Keratinocyte (primary cell): ENCODE measurements around the gene MRPL9. TPM values are rescaled to one million over a fixed set of nuclear protein-coding genes. Genes with fewer than 3 reads are reported as not detected.
"Not testable (repeated sequence)": the region's sequence is repeated elsewhere in the genome, so short reads cannot be mapped to it uniquely, and the experiment has no call there.

Experiments used
- DNase-seq: peaks from one replicate; pipeline ENCODE4 v3.0.0-alpha.2; 2011; ENCODE audit warnings: low read depth, missing footprints, low spot score
- FAIRE-seq: peaks from 2 replicates; lab custom pipeline; 2011; peaks lifted over from hg19 to GRCh38; lab: Jason Lieb, UNC
- H2AFZ ChIP-seq: 2 replicates; pipeline ENCODE4 v1.6.0; 2012; ENCODE audit warnings: low read length, control low read depth, inconsistent platforms; ENCODE audit not compliant: control insufficient read depth
- H3K27ac ChIP-seq: 2 replicates; pipeline ENCODE4 v1.5.1; 2011; ENCODE audit warnings: low read length; ENCODE audit not compliant: control insufficient read depth, insufficient read depth
- H3K27me3 ChIP-seq: 3 replicates; pipeline ENCODE4 v1.6.0; 2011; ENCODE audit warnings: low read length; ENCODE audit not compliant: control insufficient read depth, insufficient read depth; ENCODE audit errors: extremely low read depth
- H3K36me3 ChIP-seq, 2 experiments: 2 replicates in 1 of 2; 3 replicates in 1 of 2; pipeline ENCODE4 v1.5.1; 2011; ENCODE audit warnings: low read length in 2 of 2, mild to moderate bottlenecking in 1 of 2; ENCODE audit not compliant: control insufficient read depth in 2 of 2, insufficient read depth in 2 of 2; ENCODE audit errors: extremely low read depth in 1 of 2
- H3K4me1 ChIP-seq: 3 replicates; pipeline ENCODE4 v1.5.1; 2011; ENCODE audit warnings: low read length; ENCODE audit not compliant: control insufficient read depth, insufficient read depth; ENCODE audit errors: extremely low read depth
- H3K4me2 ChIP-seq: 3 replicates; pipeline ENCODE4 v1.6.0; 2011; ENCODE audit warnings: low read depth, low read length; ENCODE audit not compliant: control insufficient read depth, insufficient read depth; ENCODE audit errors: extremely low read depth
- H3K4me3 ChIP-seq, 3 experiments: fragments of 200-600 bp in 1 of 3; sonication (generic) in 1 of 3; 2 replicates in 2 of 3; 3 replicates in 1 of 3; pipeline ENCODE4 v1.5.1; 2011 to 2016; ENCODE audit warnings: low read length in 3 of 3, mild to moderate bottlenecking in 3 of 3, control low read depth in 2 of 3, inconsistent platforms in 1 of 3, low read depth in 1 of 3, mixed read lengths in 1 of 3, mixed run types in 1 of 3, moderate library complexity in 1 of 3; ENCODE audit not compliant: control insufficient read depth in 2 of 3, insufficient read depth in 2 of 3; ENCODE audit errors: extremely low read depth in 1 of 3
- H3K79me2 ChIP-seq: 2 replicates; pipeline ENCODE4 v1.6.0; 2012; ENCODE audit warnings: low read length; ENCODE audit not compliant: control insufficient read depth, insufficient read depth
- H3K9ac ChIP-seq: 3 replicates; pipeline ENCODE4 v1.6.0; 2011; ENCODE audit warnings: low read length; ENCODE audit not compliant: control insufficient read depth, insufficient read depth; ENCODE audit errors: extremely low read depth
- H3K9me1 ChIP-seq: 3 replicates; pipeline ENCODE4 v1.6.0; 2011; ENCODE audit warnings: low read length; ENCODE audit not compliant: control insufficient read depth, insufficient read depth; ENCODE audit errors: extremely low read depth
- H3K9me3 ChIP-seq: 2 replicates; pipeline ENCODE4 v1.5.1; 2012; ENCODE audit warnings: low read depth, low read length; ENCODE audit not compliant: control insufficient read depth
- H4K20me1 ChIP-seq: 3 replicates; pipeline ENCODE4 v1.6.0; 2011; ENCODE audit warnings: low read length; ENCODE audit not compliant: control insufficient read depth, insufficient read depth; ENCODE audit errors: extremely low read depth
- EZH2 ChIP-seq: IDR thresholded peaks from one replicate; pipeline ENCODE4 v1.6.1; 2012; ENCODE audit warnings: inconsistent platforms, mild to moderate bottlenecking, low read length, moderate library complexity
- dilution Hi-C: fragments of 300-500 bp; cut with MboI; formaldehyde crosslinking; loops from one replicate; pipeline ENCODE4 v1.7.0; 2020; ENCODE audit warnings: low sequenced_read_pairs; ENCODE audit not compliant: extremely low pct_ligation_motif_present
- polyA plus RNA-seq, 5 experiments: library from polyadenylated mRNA; depleted of rRNA in 3 of 5; stranded (reverse) in 3 of 5; stranded (forward) in 1 of 5; unstranded in 1 of 5; fragments of >200 nt; gene quantifications; 1 replicate in 1 of 5; 2 replicates in 3 of 5; 3 replicates in 1 of 5; pipeline versions ENCODE4 v1.2.1 to v1.2.3, GENCODE V29; 2011 to 2012; ENCODE audit warnings: missing spikeins in 2 of 5, low read depth in 1 of 5, low replicate concordance in 1 of 5
- TF ChIP-seq, protein P1 (sequence below), 3 experiments: IDR thresholded peaks in 1 of 3; conservative IDR thresholded peaks in 1 of 3; optimal IDR thresholded peaks in 1 of 3; 2 replicates in 2 of 3; 3 replicates in 1 of 3; pipeline versions ENCODE3 to v1.5.1; 2011; ENCODE audit warnings: low read length in 3 of 3, mild to moderate bottlenecking in 3 of 3, moderate library complexity in 2 of 3, control low read depth in 1 of 3, inconsistent platforms in 1 of 3; ENCODE audit not compliant: insufficient read depth in 2 of 3; ENCODE audit errors: extremely low read depth in 1 of 3

Gene MRPL9
- polyA plus RNA-seq, 1 donor (not counting 4 experiments of a cell fraction or from before 2014, with no cell fraction given), result 125 TPM

DNA sequence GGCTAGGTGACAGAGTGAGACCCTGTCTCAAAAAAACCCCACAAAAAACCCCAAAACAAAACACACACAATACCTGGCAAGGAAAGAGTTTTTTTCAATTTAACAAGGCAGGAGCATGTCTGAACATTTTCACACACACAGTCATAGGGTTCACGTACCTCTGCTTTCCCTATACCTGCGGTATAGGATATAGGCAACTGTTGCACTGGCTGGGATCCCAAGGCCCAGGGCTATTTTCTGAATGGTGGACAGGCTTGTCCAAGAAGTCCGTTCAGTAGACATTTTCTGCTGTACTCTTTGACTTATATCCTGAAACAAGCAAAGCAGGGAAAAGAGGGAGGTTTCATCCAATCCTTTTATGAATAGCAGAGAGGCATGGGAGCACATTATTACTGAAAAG lies 19.4 kb upstream of the MRPL9 start:
- H3K4me2 ChIP-seq, result peak overlapping the region; percentile 42
- no peaks in the 10 kb centered on the region for H3K9me1 ChIP-seq
- peak overlapping the region; percentile 42 for H3K27ac ChIP-seq
- H3K9ac ChIP-seq, result peak overlapping the region; percentile 32
- H3K79me2 ChIP-seq, result no peaks in the 10 kb centered on the region
- FAIRE-seq, result peak; percentile 80
- H2AFZ ChIP-seq, result no peak overlapping the region
- H3K36me3 ChIP-seq, result peaks cover 2% of the 10 kb centered on the region in 2 experiments
- dilution Hi-C loops, result no loop called here
- no peak for DNase-seq
- TF ChIP-seq, protein P1, sequence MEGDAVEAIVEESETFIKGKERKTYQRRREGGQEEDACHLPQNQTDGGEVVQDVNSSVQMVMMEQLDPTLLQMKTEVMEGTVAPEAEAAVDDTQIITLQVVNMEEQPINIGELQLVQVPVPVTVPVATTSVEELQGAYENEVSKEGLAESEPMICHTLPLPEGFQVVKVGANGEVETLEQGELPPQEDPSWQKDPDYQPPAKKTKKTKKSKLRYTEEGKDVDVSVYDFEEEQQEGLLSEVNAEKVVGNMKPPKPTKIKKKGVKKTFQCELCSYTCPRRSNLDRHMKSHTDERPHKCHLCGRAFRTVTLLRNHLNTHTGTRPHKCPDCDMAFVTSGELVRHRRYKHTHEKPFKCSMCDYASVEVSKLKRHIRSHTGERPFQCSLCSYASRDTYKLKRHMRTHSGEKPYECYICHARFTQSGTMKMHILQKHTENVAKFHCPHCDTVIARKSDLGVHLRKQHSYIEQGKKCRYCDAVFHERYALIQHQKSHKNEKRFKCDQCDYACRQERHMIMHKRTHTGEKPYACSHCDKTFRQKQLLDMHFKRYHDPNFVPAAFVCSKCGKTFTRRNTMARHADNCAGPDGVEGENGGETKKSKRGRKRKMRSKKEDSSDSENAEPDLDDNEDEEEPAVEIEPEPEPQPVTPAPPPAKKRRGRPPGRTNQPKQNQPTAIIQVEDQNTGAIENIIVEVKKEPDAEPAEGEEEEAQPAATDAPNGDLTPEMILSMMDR (optimal IDR thresholded peaks at IDR 0.05 in 1 of 3, IDR thresholded peaks at IDR 0.05 in 1 of 3, conservative IDR thresholded peaks at IDR 0.05 in 1 of 3; ENCODE audit: extremely low read depth in 1 of 3, insufficient read depth in 2 of 3, low read length in 3 of 3), result no peak
- TF ChIP-seq EZH2, result no peak
- H4K20me1 ChIP-seq, result no peaks in the 10 kb centered on the region
- no peak overlapping the region for H3K4me3 ChIP-seq
- no peaks in the 10 kb centered on the region for H3K9me3 ChIP-seq
- H3K4me1 ChIP-seq, result peaks cover 13% of the 10 kb centered on the region
- no peaks in the 10 kb centered on the region for H3K27me3 ChIP-seq

DNA sequence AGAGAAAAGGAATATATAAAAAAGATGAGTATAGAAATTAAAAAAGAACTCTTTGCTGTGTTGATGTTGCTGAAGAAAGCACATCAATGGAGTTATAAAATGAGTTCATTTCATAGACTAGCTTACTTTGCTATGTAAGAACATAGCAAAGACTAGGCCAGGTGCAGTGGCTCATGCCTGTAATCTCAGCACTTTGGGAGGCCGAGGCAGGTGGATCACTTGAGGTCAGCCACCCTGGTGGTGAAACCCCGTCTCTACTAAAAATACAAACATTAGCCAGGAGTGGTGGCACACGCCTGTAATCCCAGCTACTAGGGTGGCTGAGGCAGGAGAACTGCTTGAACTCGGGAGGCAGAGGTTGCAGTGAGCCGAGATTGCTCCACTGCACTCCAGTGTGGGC lies 18.7 kb upstream of the MRPL9 start:
- DNase-seq, H4K20me1 ChIP-seq, dilution Hi-C loops, H3K9ac ChIP-seq, H3K27ac ChIP-seq, H3K9me1 ChIP-seq, FAIRE-seq, H2AFZ ChIP-seq, H3K9me3 ChIP-seq, H3K27me3 ChIP-seq, H3K79me2 ChIP-seq, H3K4me2 ChIP-seq, H3K36me3 ChIP-seq, H3K4me3 ChIP-seq: not testable (repeated sequence)
- peaks cover 13% of the 10 kb centered on the region for H3K4me1 ChIP-seq

DNA sequence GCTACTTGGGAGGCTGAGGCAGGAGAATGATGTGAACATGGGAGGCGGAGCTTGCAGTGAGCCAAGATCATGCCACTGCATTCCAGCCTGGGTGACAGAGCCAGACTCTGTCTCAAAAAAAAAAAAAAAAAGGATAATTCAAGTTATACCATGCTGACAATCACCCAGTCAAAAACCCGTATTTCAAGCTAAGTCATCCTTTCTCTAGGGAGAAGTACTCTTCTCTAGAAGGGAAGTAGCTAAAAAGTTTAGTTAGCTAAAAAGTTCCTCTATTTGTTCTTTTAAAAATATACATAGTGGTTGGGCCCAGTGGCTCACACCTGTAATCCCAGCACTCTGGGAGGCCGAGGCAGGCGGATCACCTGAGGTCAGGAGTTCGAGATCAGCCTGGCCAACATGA lies 17.4 kb upstream of the MRPL9 start:
- H3K9me3 ChIP-seq, DNase-seq, H3K9ac ChIP-seq, H2AFZ ChIP-seq, H3K79me2 ChIP-seq, H3K4me3 ChIP-seq, H4K20me1 ChIP-seq, H3K27me3 ChIP-seq, dilution Hi-C loops, H3K36me3 ChIP-seq, FAIRE-seq, H3K9me1 ChIP-seq, H3K27ac ChIP-seq, H3K4me2 ChIP-seq: not testable (repeated sequence)
- H3K4me1 ChIP-seq, result peaks cover 13% of the 10 kb centered on the region
